Dermis blood vessel endothelial cell (primary cell): ENCODE results near the gene SAA1. TPM values are rescaled to one million over a fixed set of nuclear protein-coding genes. Genes with fewer than 3 reads are reported as not detected.
"Not testable (repeated sequence)": the region's sequence is repeated elsewhere in the genome, so short reads cannot be mapped to it uniquely, and the experiment has no call there.

Experiments used
- DNase-seq: peaks from one replicate; pipeline ENCODE4 v3.0.0; 2010
- total RNA-seq: library from RNA; depleted of rRNA; stranded (reverse); fragments of >200 nt; gene quantifications from 2 replicates; pipeline ENCODE4 v1.2.3, GENCODE V29; 2014

Gene SAA1
- total RNA-seq, 1 donor from 2014 or later: 3.1 TPM

GRCh38 chr11:18261721-18262120 lies 4.3 kb upstream of the SAA1 start:
- no peak for DNase-seq

GRCh38 chr11:18262681-18263350 lies 3.2 kb upstream of the SAA1 start:
- DNase-seq: not testable (repeated sequence)

GRCh38 chr11:18264035-18264434 lies 2.0 kb upstream of the SAA1 start:
- DNase-seq: no peak

GRCh38 chr11:18264677-18265555 lies 1.1 kb upstream of the SAA1 start:
- DNase-seq: no peak

- DNase-seq: not testable (repeated sequence)
Observed at GRCh38 chr11:18267335-18268133, 1.5 kb downstream of the SAA1 start.

GRCh38 chr11:18269252-18269651 lies 3.2 kb downstream of the SAA1 start:
- not testable (repeated sequence) for DNase-seq

- no peak for DNase-seq
Observed at GRCh38 chr11:18270102-18270501, 4.0 kb downstream of the SAA1 start.

GRCh38 chr11:18271206-18271605 lies 5.1 kb downstream of the SAA1 start:
- DNase-seq: no peak

- DNase-seq: no peak
Observed at GRCh38 chr11:18277565-18278271, 11.7 kb downstream of the SAA1 start.

GRCh38 chr11:18280438-18281045 lies 14.5 kb downstream of the SAA1 start:
- no peak for DNase-seq

GRCh38 chr11:18282626-18283025 lies 16.6 kb downstream of the SAA1 start:
- no peak for DNase-seq

GRCh38 chr11:18285841-18286240 lies 19.8 kb downstream of the SAA1 start:
- DNase-seq: no peak

- no peak for DNase-seq
Observed at GRCh38 chr11:18288911-18289310, 22.8 kb downstream of the SAA1 start.

- no peak for DNase-seq
Observed at GRCh38 chr11:18294862-18295261, 28.8 kb downstream of the SAA1 start.

GRCh38 chr11:18295316-18295715 lies 29.3 kb downstream of the SAA1 start:
- DNase-seq: no peak

- no peak for DNase-seq
Observed at GRCh38 chr11:18299721-18300120, 33.7 kb downstream of the SAA1 start.

GRCh38 chr11:18304745-18305144 lies 38.7 kb downstream of the SAA1 start:
- DNase-seq: no peak

GRCh38 chr11:18307461-18308139 lies 41.5 kb downstream of the SAA1 start:
- no peak for DNase-seq

- no peak for DNase-seq
Observed at GRCh38 chr11:18308242-18308641, 42.2 kb downstream of the SAA1 start.

- no peak for DNase-seq
Observed at GRCh38 chr11:18309691-18310090, 43.6 kb downstream of the SAA1 start.

- DNase-seq: no peak
Observed at GRCh38 chr11:18310800-18311340, 44.8 kb downstream of the SAA1 start.
